IMR-90 (cell line): ENCODE measurements around the gene STXBP6. TPM values are rescaled to one million over a fixed set of nuclear protein-coding genes. Genes with fewer than 3 reads are reported as not detected.

ENCODE experiments used
- ATAC-seq: fragments of 200-7000 bp; cut with Tn5 transposase; 2 replicates; pipeline ENCODE4 v1.9.1; 2020; ENCODE audit warnings: low read depth, mild to moderate bottlenecking, moderate library complexity
- BruUV-seq: library from RNA; stranded (reverse); fragments of 400-500 nt; replicated peaks from 2 replicates; lab custom pipeline; 2021; lab: Mats Ljungman, UMichigan
- CTCF ChIA-PET: fragments of 300-600 bp; formaldehyde crosslinking; extraction: SDS; loops from one replicate; lab custom pipeline; 2021; ENCODE audit warnings: antibody characterized with exemption; lab: Yijun Ruan, JAX
- POLR2A ChIA-PET: fragments of 300-600 bp; sonication (Branson Sonifier 250); formaldehyde crosslinking; loops from one replicate; lab custom pipeline; 2022; ENCODE audit warnings: antibody characterized with exemption; ENCODE audit not compliant: unreplicated experiment; lab: Charles Lee
- DNase-seq: peaks from one replicate; pipeline ENCODE4 v3.0.0; 2013
- H2AFZ ChIP-seq: replicated peaks from 2 replicates; pipeline ENCODE3; 2013; ENCODE audit warnings: low read length, mild to moderate bottlenecking; ENCODE audit not compliant: poor library complexity
- H2AK5ac ChIP-seq: 2 replicates; pipeline ENCODE4 v1.6.1; 2013; ENCODE audit warnings: low read depth, low read length, inconsistent platforms
- H2AK9ac ChIP-seq: replicated peaks from 2 replicates; pipeline ENCODE3; 2013; ENCODE audit warnings: mild to moderate bottlenecking, low read depth, low read length, moderate library complexity; ENCODE audit not compliant: poor library complexity
- H2BK120ac ChIP-seq: 2 replicates; pipeline ENCODE4 v1.6.1; 2013; ENCODE audit warnings: low read depth, low read length, inconsistent platforms
- H2BK15ac ChIP-seq: 3 replicates; pipeline ENCODE4 v1.6.1; 2013; ENCODE audit warnings: low read depth, low read length, inconsistent platforms
- H2BK20ac ChIP-seq: 2 replicates; pipeline ENCODE4 v1.6.1; 2013; ENCODE audit warnings: low read depth, mild to moderate bottlenecking, inconsistent platforms, low read length, moderate library complexity
- H2BK5ac ChIP-seq: 2 replicates; pipeline ENCODE4 v1.6.1; 2013; ENCODE audit warnings: mild to moderate bottlenecking, low read depth, low read length, inconsistent platforms; ENCODE audit not compliant: poor library complexity, severe bottlenecking
- H3K14ac ChIP-seq: replicated peaks from 2 replicates; pipeline ENCODE4 v1.6.1; 2013; ENCODE audit warnings: low read depth, low read length, inconsistent platforms
- H3K18ac ChIP-seq: 2 replicates; pipeline ENCODE4 v1.6.1; 2013; ENCODE audit warnings: low read depth, low read length, control low read depth
- H3K23ac ChIP-seq: 2 replicates; pipeline ENCODE4 v1.6.1; 2013; ENCODE audit warnings: low read depth, low read length, inconsistent platforms
- H3K27ac ChIP-seq: 2 replicates; pipeline ENCODE4 v1.5.1; 2013; ENCODE audit warnings: mild to moderate bottlenecking, control low read depth, low read length; ENCODE audit not compliant: insufficient read depth
- H3K27me3 ChIP-seq: 2 replicates; pipeline ENCODE4 v1.6.1; 2013; ENCODE audit warnings: low read length; ENCODE audit not compliant: control insufficient read depth, insufficient read depth
- H3K36me3 ChIP-seq: 2 replicates; pipeline ENCODE4 v1.6.1; 2013; ENCODE audit warnings: low read length, mixed read lengths; ENCODE audit not compliant: control insufficient read depth, insufficient read depth
- H3K4ac ChIP-seq: 2 replicates; pipeline ENCODE4 v1.6.1; 2013; ENCODE audit warnings: low read depth, low read length, inconsistent platforms
- H3K4me1 ChIP-seq: 2 replicates; pipeline ENCODE4 v1.6.1; 2013; ENCODE audit warnings: low read length, mixed read lengths; ENCODE audit not compliant: control insufficient read depth, insufficient read depth
- H3K4me2 ChIP-seq: 2 replicates; pipeline ENCODE4 v1.6.1; 2013; ENCODE audit warnings: low read depth, mild to moderate bottlenecking, control low read depth, low read length, moderate library complexity
- H3K4me3 ChIP-seq: 2 replicates; pipeline ENCODE4 v1.5.1; 2013; ENCODE audit warnings: low read depth, mild to moderate bottlenecking, control low read depth, low read length, moderate library complexity; ENCODE audit not compliant: insufficient read depth
- H3K56ac ChIP-seq: 2 replicates; pipeline ENCODE4 v1.6.1; 2013; ENCODE audit warnings: low read length, inconsistent platforms; ENCODE audit not compliant: insufficient read depth; ENCODE audit errors: extremely low read depth
- H3K79me1 ChIP-seq, 2 experiments: 2 replicates each; pipeline ENCODE4 v1.6.1; 2013; ENCODE audit warnings: low read length in 2 of 2, inconsistent platforms in 1 of 2, low read depth in 1 of 2
- H3K9ac ChIP-seq: 2 replicates; pipeline ENCODE4 v1.6.1; 2013; ENCODE audit warnings: low read depth, low read length, control low read depth
- H3K9me1 ChIP-seq: 2 replicates; pipeline ENCODE4 v1.6.1; 2013; ENCODE audit warnings: low read length, inconsistent platforms; ENCODE audit not compliant: insufficient read depth
- H3K9me3 ChIP-seq: 2 replicates; pipeline ENCODE4 v1.6.1; 2013; ENCODE audit warnings: low read length; ENCODE audit not compliant: control insufficient read depth, insufficient read depth
- H4K20me1 ChIP-seq: 2 replicates; pipeline ENCODE4 v1.6.1; 2013; ENCODE audit warnings: low read length, inconsistent platforms; ENCODE audit not compliant: insufficient read depth
- H4K5ac ChIP-seq: 2 replicates; pipeline ENCODE4 v1.6.1; 2013; ENCODE audit warnings: mild to moderate bottlenecking, low read depth, low read length, control low read depth
- H4K8ac ChIP-seq, 2 experiments: 2 replicates each; pipeline ENCODE4 v1.6.1; 2013; ENCODE audit warnings: low read depth in 2 of 2, low read length in 2 of 2, control low read depth in 1 of 2, inconsistent platforms in 1 of 2
- H4K91ac ChIP-seq: 2 replicates; pipeline ENCODE4 v1.6.1; 2013; ENCODE audit warnings: low read depth, low read length, inconsistent platforms; ENCODE audit not compliant: insufficient read depth
- CHD1 ChIP-seq: IDR thresholded peaks from 2 replicates; pipeline ENCODE4 v1.6.1; 2012; ENCODE audit warnings: low read depth, low read length, improper control_type of control experiment
- MAFK ChIP-seq: IDR thresholded peaks from 2 replicates; pipeline ENCODE4 v1.6.1; 2012; ENCODE audit warnings: low read depth, low read length, improper control_type of control experiment
- MXI1 ChIP-seq: IDR thresholded peaks from 2 replicates; pipeline ENCODE4 v1.6.1; 2012; ENCODE audit warnings: low read depth, mild to moderate bottlenecking, low read length, moderate library complexity, borderline replicate concordance
- RFX5 ChIP-seq: IDR thresholded peaks from 2 replicates; pipeline ENCODE4 v1.8.0; 2012; ENCODE audit warnings: low read depth, mild to moderate bottlenecking, low read length, moderate library complexity
- WGBS, 2 experiments: methylation state at CpG; one replicate each; pipeline versions ENCODE4 v1.1.5 to v1.1.7; 2013; ENCODE audit warnings: missing lambda C conversion rate in 2 of 2; ENCODE audit not compliant: insufficient read length in 1 of 2; ENCODE audit errors: extremely low coverage in 2 of 2; 5-methylcytosine and 5-hydroxymethylcytosine counted together
- dilution Hi-C: fragments of 300-500 bp; cut with HindIII; formaldehyde crosslinking; loops from one replicate; pipeline ENCODE4 v1.14.3; 2018; ENCODE audit warnings: low sequenced_read_pairs; ENCODE audit not compliant: unreplicated experiment
- in situ Hi-C: fragments of 300-500 bp; cut with MboI; formaldehyde crosslinking; loops from 3 replicates; pipeline ENCODE4 v1.14.3; 2019; ENCODE audit warnings: low sequenced_read_pairs, inconsistent platforms, mixed read lengths
- intact Hi-C: fragments of 100-400 bp; cut with micrococcal nuclease; formaldehyde crosslinking; loops from 2 replicates; pipeline ENCODE4 v1.10.0; 2022
- polyA plus RNA-seq, 3 experiments: library from polyadenylated mRNA; depleted of rRNA; stranded (reverse); fragments of >200 nt; gene quantifications; 2 replicates each; pipeline ENCODE4 v1.2.3, GENCODE V29; 2012; ENCODE audit warnings: low replicate concordance in 1 of 3
- total RNA-seq: library from RNA; depleted of rRNA; stranded (reverse); fragments of >200 nt; gene quantifications from 2 replicates; pipeline ENCODE4 v1.2.3, GENCODE V29; 2012
- TF ChIP-seq, protein P1 (sequence below): conservative IDR thresholded peaks from 2 replicates; pipeline ENCODE4 v1.5.1; 2012; ENCODE audit warnings: mild to moderate bottlenecking, low read depth, low read length, improper control_type of control experiment

STXBP6 gene
- total and polyA plus RNA-seq, 2 of the 4 experiments (the other 2 are of a cell fraction): 14.2 to 14.3 TPM

DNA sequence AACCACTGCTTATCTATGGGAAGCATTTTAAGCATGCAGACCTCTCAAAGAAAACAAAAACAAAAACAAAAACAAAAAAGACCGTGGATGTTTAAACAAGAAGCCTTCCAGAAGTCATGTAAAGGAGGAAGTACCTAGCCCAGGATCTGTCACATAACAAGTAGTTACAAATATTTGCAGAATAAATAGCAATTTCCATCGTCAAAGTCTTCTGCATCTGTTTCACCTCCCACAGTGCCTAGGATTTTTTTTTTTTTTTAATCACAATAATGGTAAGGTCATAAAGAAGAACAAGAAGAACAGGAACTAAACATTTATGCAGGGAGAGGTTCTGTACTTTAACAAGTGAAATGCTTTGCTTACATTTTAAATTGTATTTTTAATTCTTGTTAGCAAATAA, 2.4 kb upstream of the STXBP6 start:
- no peak for TF ChIP-seq RFX5
- no peak for TF ChIP-seq MXI1
- no peak for TF ChIP-seq CHD1
- TF ChIP-seq MAFK: no peak
- TF ChIP-seq, protein P1, sequence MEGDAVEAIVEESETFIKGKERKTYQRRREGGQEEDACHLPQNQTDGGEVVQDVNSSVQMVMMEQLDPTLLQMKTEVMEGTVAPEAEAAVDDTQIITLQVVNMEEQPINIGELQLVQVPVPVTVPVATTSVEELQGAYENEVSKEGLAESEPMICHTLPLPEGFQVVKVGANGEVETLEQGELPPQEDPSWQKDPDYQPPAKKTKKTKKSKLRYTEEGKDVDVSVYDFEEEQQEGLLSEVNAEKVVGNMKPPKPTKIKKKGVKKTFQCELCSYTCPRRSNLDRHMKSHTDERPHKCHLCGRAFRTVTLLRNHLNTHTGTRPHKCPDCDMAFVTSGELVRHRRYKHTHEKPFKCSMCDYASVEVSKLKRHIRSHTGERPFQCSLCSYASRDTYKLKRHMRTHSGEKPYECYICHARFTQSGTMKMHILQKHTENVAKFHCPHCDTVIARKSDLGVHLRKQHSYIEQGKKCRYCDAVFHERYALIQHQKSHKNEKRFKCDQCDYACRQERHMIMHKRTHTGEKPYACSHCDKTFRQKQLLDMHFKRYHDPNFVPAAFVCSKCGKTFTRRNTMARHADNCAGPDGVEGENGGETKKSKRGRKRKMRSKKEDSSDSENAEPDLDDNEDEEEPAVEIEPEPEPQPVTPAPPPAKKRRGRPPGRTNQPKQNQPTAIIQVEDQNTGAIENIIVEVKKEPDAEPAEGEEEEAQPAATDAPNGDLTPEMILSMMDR: no peak
- Histone ChIP-seq H3K9ac (no peak overlapping the region), H3K27ac (no peak overlapping the region), H3K4ac (no peak overlapping the region), H2AFZ (no peak overlapping the region), H2AK9ac (no peak overlapping the region), H3K27me3 (peaks cover 1% of the 10 kb centered on the region; the same call in 1 of the 2 replicates), H3K23ac (no peak overlapping the region), H3K9me3 (no peaks in the 10 kb centered on the region), H2BK20ac (no peak overlapping the region), H3K36me3 (no peaks in the 10 kb centered on the region), H3K9me1 (peaks cover 3% of the 10 kb centered on the region; the same call in 1 of the 2 replicates), H3K18ac (no peak overlapping the region), H3K4me1 (peaks cover 11% of the 10 kb centered on the region), H2BK15ac (no peak overlapping the region), H3K56ac (no peak overlapping the region), H3K14ac (no peak overlapping the region), H4K20me1 (no peaks in the 10 kb centered on the region; the same call in 1 of the 2 replicates), H2BK5ac (no peak overlapping the region), H4K91ac (no peak overlapping the region), H3K4me3 (no peak overlapping the region), H3K4me2 (no peak overlapping the region), H4K5ac (no peak overlapping the region), H3K79me1 (no peaks in the 10 kb centered on the region), H2BK120ac (no peak overlapping the region), H4K8ac (no peak overlapping the region), H2AK5ac (no peak overlapping the region)
- no TSS peak for BruUV-seq
- CTCF ChIA-PET: no interaction called here
- no CpG with 5 or more reads among the region's 2 CpGs for WGBS, 2 experiments
- POLR2A ChIA-PET: no interaction called here
- DNase-seq (no peak), ATAC-seq (no peak)
- intact Hi-C loops (no loop called here), dilution Hi-C loops (no loop called here), in situ Hi-C loops (no loop called here)
